Measurements from ENCODE around the gene TRIM59. TPM values are rescaled to one million over a fixed set of nuclear protein-coding genes. Genes with fewer than 3 reads are reported as not detected.

TRIM59 gene
- total and polyA plus RNA-seq, 9 of the 15 experiments (the other 6 are each of a cell fraction or from before 2014, with no cell fraction given), result 16.8 to 101 (median 34.8) TPM

- peak; percentile 100 for TF ChIP-seq E2F1 (CRISPR knock-in tag; IDR thresholded peaks at IDR 0.05)
- no peak for TF ChIP-seq IRF2 (CRISPR knock-in tag; IDR thresholded peaks at IDR 0.05)
- TF ChIP-seq NUFIP1 (IDR thresholded peaks at IDR 0.05; ENCODE audit: partially characterized antibody), result peak; percentile 77
- peak; percentile 22; the same call in 1 of the 2 replicates for TF ChIP-seq JUND (IDR thresholded peaks at IDR 0.05; ENCODE audit: borderline replicate concordance, low read depth, low read length)
- TF ChIP-seq JUND (tag; IDR thresholded peaks at IDR 0.05; ENCODE audit: borderline replicate concordance, low read depth, low read length), result no peak
- TF ChIP-seq SPI1 (IDR thresholded peaks at IDR 0.05; ENCODE audit: borderline replicate concordance, low read depth, low read length), result no peak
- TF ChIP-seq ZNF431 (CRISPR knock-in tag; IDR thresholded peaks at IDR 0.05), result peak; percentile 92; the same call in 1 of the 2 replicates
- peak; percentile 100 for TF ChIP-seq FOXM1 (IDR thresholded peaks at IDR 0.05; ENCODE audit: low read depth)
- TF ChIP-seq FOXM1 (CRISPR knock-in tag; IDR thresholded peaks at IDR 0.05; ENCODE audit: low read depth), result peak; percentile 100
- TF ChIP-seq KLF10 (CRISPR knock-in tag; IDR thresholded peaks at IDR 0.05), result no peak
- 0 out of 2 replicates have a peak, but pooled peaks have one; percentile 10 for TF ChIP-seq DEAF1 (CRISPR knock-in tag; IDR thresholded peaks at IDR 0.05)
- TF ChIP-seq CBX5 (IDR thresholded peaks at IDR 0.05; ENCODE audit: borderline replicate concordance, low read depth), result 0 out of 2 replicates have a peak, but pooled peaks have one; percentile 10
- TF ChIP-seq ZNF311 (CRISPR knock-in tag; IDR thresholded peaks at IDR 0.05), result no peak
- TF ChIP-seq ZNF695 (CRISPR knock-in tag; IDR thresholded peaks at IDR 0.05), result no peak
- TF ChIP-seq ZNF124 (CRISPR knock-in tag; IDR thresholded peaks at IDR 0.05), result no peak
- TF ChIP-seq E2F3 (CRISPR knock-in tag; IDR thresholded peaks at IDR 0.05), result peak; percentile 97
- TF ChIP-seq ZMIZ1 (IDR thresholded peaks at IDR 0.05; ENCODE audit: low read depth in 2 of 2, low read length in 2 of 2), result no peak
- TF ChIP-seq SOX6 (IDR thresholded peaks at IDR 0.05), result peak; percentile 27; the same call in 1 of the 2 replicates
- TF ChIP-seq DNMT1 (IDR thresholded peaks at IDR 0.05), result no peak
- TF ChIP-seq RFX7 (CRISPR knock-in tag; IDR thresholded peaks at IDR 0.05), result no peak
- TF ChIP-seq NR0B1 (IDR thresholded peaks at IDR 0.05; ENCODE audit: partially characterized antibody), result no peak
Observed at GRCh38 chr3:160449636-160450598, at the start of gene TRIM59 (continued).
